IMR-90 (cell line): ENCODE results near the gene PPM1M. TPM values are rescaled to one million over a fixed set of nuclear protein-coding genes. Genes with fewer than 3 reads are reported as not detected.
A peak's percentile ranks its signal among the peaks of the same experiment; 100 is the strongest.

ENCODE experiments used
- ATAC-seq: fragments of 200-7000 bp; cut with Tn5 transposase; 2 replicates; pipeline ENCODE4 v1.9.1; 2020; ENCODE audit warnings: low read depth, mild to moderate bottlenecking, moderate library complexity
- Bru-seq: library from RNA; stranded (reverse); fragments of 400-500 nt; gene quantifications from one replicate; lab custom pipeline; 2021; lab: Mats Ljungman, UMichigan
- BruChase-seq, 2 experiments: library from RNA; stranded (reverse); fragments of 400-500 nt; gene quantifications; one replicate each; lab custom pipeline; 2021; lab: Mats Ljungman, UMichigan
- BruUV-seq: library from RNA; stranded (reverse); fragments of 400-500 nt; replicated peaks from 2 replicates; lab custom pipeline; 2021; lab: Mats Ljungman, UMichigan
- CTCF ChIA-PET: fragments of 300-600 bp; formaldehyde crosslinking; extraction: SDS; loops from one replicate; lab custom pipeline; 2021; ENCODE audit warnings: antibody characterized with exemption; lab: Yijun Ruan, JAX
- POLR2A ChIA-PET: fragments of 300-600 bp; sonication (Branson Sonifier 250); formaldehyde crosslinking; loops from one replicate; lab custom pipeline; 2022; ENCODE audit warnings: antibody characterized with exemption; ENCODE audit not compliant: unreplicated experiment; lab: Charles Lee
- DNase-seq: peaks from one replicate; pipeline ENCODE4 v3.0.0; 2013
- H2AFZ ChIP-seq: replicated peaks from 2 replicates; pipeline ENCODE3; 2013; ENCODE audit warnings: low read length, mild to moderate bottlenecking; ENCODE audit not compliant: poor library complexity
- H2AK5ac ChIP-seq: 2 replicates; pipeline ENCODE4 v1.6.1; 2013; ENCODE audit warnings: low read depth, low read length, inconsistent platforms
- H2AK9ac ChIP-seq: replicated peaks from 2 replicates; pipeline ENCODE3; 2013; ENCODE audit warnings: mild to moderate bottlenecking, low read depth, low read length, moderate library complexity; ENCODE audit not compliant: poor library complexity
- H2BK120ac ChIP-seq: 2 replicates; pipeline ENCODE4 v1.6.1; 2013; ENCODE audit warnings: low read depth, low read length, inconsistent platforms
- H2BK15ac ChIP-seq: 3 replicates; pipeline ENCODE4 v1.6.1; 2013; ENCODE audit warnings: low read depth, low read length, inconsistent platforms
- H2BK20ac ChIP-seq: 2 replicates; pipeline ENCODE4 v1.6.1; 2013; ENCODE audit warnings: low read depth, mild to moderate bottlenecking, inconsistent platforms, low read length, moderate library complexity
- H2BK5ac ChIP-seq: 2 replicates; pipeline ENCODE4 v1.6.1; 2013; ENCODE audit warnings: mild to moderate bottlenecking, low read depth, low read length, inconsistent platforms; ENCODE audit not compliant: poor library complexity, severe bottlenecking
- H3K14ac ChIP-seq: replicated peaks from 2 replicates; pipeline ENCODE4 v1.6.1; 2013; ENCODE audit warnings: low read depth, low read length, inconsistent platforms
- H3K18ac ChIP-seq: 2 replicates; pipeline ENCODE4 v1.6.1; 2013; ENCODE audit warnings: low read depth, low read length, control low read depth
- H3K23ac ChIP-seq: 2 replicates; pipeline ENCODE4 v1.6.1; 2013; ENCODE audit warnings: low read depth, low read length, inconsistent platforms
- H3K27ac ChIP-seq: 2 replicates; pipeline ENCODE4 v1.5.1; 2013; ENCODE audit warnings: mild to moderate bottlenecking, control low read depth, low read length; ENCODE audit not compliant: insufficient read depth
- H3K27me3 ChIP-seq: 2 replicates; pipeline ENCODE4 v1.6.1; 2013; ENCODE audit warnings: low read length; ENCODE audit not compliant: control insufficient read depth, insufficient read depth
- H3K36me3 ChIP-seq: 2 replicates; pipeline ENCODE4 v1.6.1; 2013; ENCODE audit warnings: low read length, mixed read lengths; ENCODE audit not compliant: control insufficient read depth, insufficient read depth
- H3K4ac ChIP-seq: 2 replicates; pipeline ENCODE4 v1.6.1; 2013; ENCODE audit warnings: low read depth, low read length, inconsistent platforms
- H3K4me1 ChIP-seq: 2 replicates; pipeline ENCODE4 v1.6.1; 2013; ENCODE audit warnings: low read length, mixed read lengths; ENCODE audit not compliant: control insufficient read depth, insufficient read depth
- H3K4me2 ChIP-seq: 2 replicates; pipeline ENCODE4 v1.6.1; 2013; ENCODE audit warnings: low read depth, mild to moderate bottlenecking, control low read depth, low read length, moderate library complexity
- H3K4me3 ChIP-seq: 2 replicates; pipeline ENCODE4 v1.5.1; 2013; ENCODE audit warnings: low read depth, mild to moderate bottlenecking, control low read depth, low read length, moderate library complexity; ENCODE audit not compliant: insufficient read depth
- H3K56ac ChIP-seq: 2 replicates; pipeline ENCODE4 v1.6.1; 2013; ENCODE audit warnings: low read length, inconsistent platforms; ENCODE audit not compliant: insufficient read depth; ENCODE audit errors: extremely low read depth
- H3K79me1 ChIP-seq, 2 experiments: 2 replicates each; pipeline ENCODE4 v1.6.1; 2013; ENCODE audit warnings: low read length in 2 of 2, inconsistent platforms in 1 of 2, low read depth in 1 of 2
- H3K9ac ChIP-seq: 2 replicates; pipeline ENCODE4 v1.6.1; 2013; ENCODE audit warnings: low read depth, low read length, control low read depth
- H3K9me1 ChIP-seq: 2 replicates; pipeline ENCODE4 v1.6.1; 2013; ENCODE audit warnings: low read length, inconsistent platforms; ENCODE audit not compliant: insufficient read depth
- H3K9me3 ChIP-seq: 2 replicates; pipeline ENCODE4 v1.6.1; 2013; ENCODE audit warnings: low read length; ENCODE audit not compliant: control insufficient read depth, insufficient read depth
- H4K20me1 ChIP-seq: 2 replicates; pipeline ENCODE4 v1.6.1; 2013; ENCODE audit warnings: low read length, inconsistent platforms; ENCODE audit not compliant: insufficient read depth
- H4K5ac ChIP-seq: 2 replicates; pipeline ENCODE4 v1.6.1; 2013; ENCODE audit warnings: mild to moderate bottlenecking, low read depth, low read length, control low read depth
- H4K8ac ChIP-seq, 2 experiments: 2 replicates each; pipeline ENCODE4 v1.6.1; 2013; ENCODE audit warnings: low read depth in 2 of 2, low read length in 2 of 2, control low read depth in 1 of 2, inconsistent platforms in 1 of 2
- H4K91ac ChIP-seq: 2 replicates; pipeline ENCODE4 v1.6.1; 2013; ENCODE audit warnings: low read depth, low read length, inconsistent platforms; ENCODE audit not compliant: insufficient read depth
- BHLHE40 ChIP-seq: fragments of 150-350 bp; IDR thresholded peaks from 2 replicates; pipeline ENCODE4 v1.6.1; 2016; ENCODE audit warnings: mild to moderate bottlenecking, low read depth, low read length
- CTCF ChIP-seq: conservative IDR thresholded peaks from 2 replicates; pipeline ENCODE4 v1.5.1; 2012; ENCODE audit warnings: mild to moderate bottlenecking, low read depth, low read length, improper control_type of control experiment
- MAZ ChIP-seq: IDR thresholded peaks from 2 replicates; pipeline ENCODE4 v1.6.1; 2012; ENCODE audit warnings: low read depth, mild to moderate bottlenecking, low read length, improper control_type of control experiment, moderate library complexity, borderline replicate concordance
- MXI1 ChIP-seq: IDR thresholded peaks from 2 replicates; pipeline ENCODE4 v1.6.1; 2012; ENCODE audit warnings: low read depth, mild to moderate bottlenecking, low read length, moderate library complexity, borderline replicate concordance
- POLR2A ChIP-seq: IDR thresholded peaks from 2 replicates; pipeline ENCODE4 v1.6.1; 2012; ENCODE audit warnings: mild to moderate bottlenecking, low read depth, low read length
- RCOR1 ChIP-seq: IDR thresholded peaks from 2 replicates; pipeline ENCODE4 v1.6.1; 2012; ENCODE audit warnings: mild to moderate bottlenecking, low read length, improper control_type of control experiment; ENCODE audit not compliant: insufficient replicate concordance
- SMC3 ChIP-seq: fragments of 150-350 bp; IDR thresholded peaks from 2 replicates; pipeline ENCODE4 v1.6.1; 2016; ENCODE audit warnings: low read depth, mild to moderate bottlenecking, antibody characterized with exemption, low read length, moderate library complexity
- USF2 ChIP-seq: fragments of 150-350 bp; IDR thresholded peaks from 2 replicates; pipeline ENCODE4 v1.6.1; 2017; ENCODE audit warnings: mild to moderate bottlenecking, antibody characterized with exemption, low read length, low read depth
- WGBS, 2 experiments: methylation state at CpG; one replicate each; pipeline versions ENCODE4 v1.1.5 to v1.1.7; 2013; ENCODE audit warnings: missing lambda C conversion rate in 2 of 2; ENCODE audit not compliant: insufficient read length in 1 of 2; ENCODE audit errors: extremely low coverage in 2 of 2; 5-methylcytosine and 5-hydroxymethylcytosine counted together
- dilution Hi-C: fragments of 300-500 bp; cut with HindIII; formaldehyde crosslinking; loops from one replicate; pipeline ENCODE4 v1.14.3; 2018; ENCODE audit warnings: low sequenced_read_pairs; ENCODE audit not compliant: unreplicated experiment
- in situ Hi-C: fragments of 300-500 bp; cut with MboI; formaldehyde crosslinking; loops from 3 replicates; pipeline ENCODE4 v1.14.3; 2019; ENCODE audit warnings: low sequenced_read_pairs, inconsistent platforms, mixed read lengths
- intact Hi-C: fragments of 100-400 bp; cut with micrococcal nuclease; formaldehyde crosslinking; loops from 2 replicates; pipeline ENCODE4 v1.10.0; 2022
- long read RNA-seq: library from polyadenylated mRNA; unstranded; transcript quantifications from one replicate; pipeline ENCODE4 v2.0.0, GENCODE V29; 2021; ENCODE audit not compliant: unreplicated experiment
- polyA plus RNA-seq, 3 experiments: library from polyadenylated mRNA; depleted of rRNA; stranded (reverse); fragments of >200 nt; gene quantifications; 2 replicates each; pipeline ENCODE4 v1.2.3, GENCODE V29; 2012; ENCODE audit warnings: low replicate concordance in 1 of 3
- total RNA-seq: library from RNA; depleted of rRNA; stranded (reverse); fragments of >200 nt; gene quantifications from 2 replicates; pipeline ENCODE4 v1.2.3, GENCODE V29; 2012; rRNA removed

Gene PPM1M
- total RNA-seq (12.2 and 13.1 TPM in 2 replicates), polyA plus RNA-seq (2012; rRNA removed) (15.4 and 18.1 TPM in 2 replicates), Bru-seq, nascent RNA (percentile 43 among the genes with signal in this experiment), BruChase-seq, experiment 1, labeled RNA remaining after a 6-hour chase (percentile 52 among the genes with signal in this experiment), BruChase-seq, experiment 2, labeled RNA remaining after a 2-hour chase (percentile 46 among the genes with signal in this experiment)
- polyA plus RNA-seq (2012; cell fraction: cytosol; rRNA removed): 12.1 and 14.9 TPM in 2 replicates
- polyA plus RNA-seq (2012; cell fraction: nucleus; rRNA removed; ENCODE audit: low replicate concordance): 51.7 and 53.1 TPM in 2 replicates
- long read RNA-seq, transcript PPM1M-202 (10 exons, 2,193 nt): major isoform, 35 of 54 reads
- long read RNA-seq, partial matches to known transcripts: 5 of 54 reads
- long read RNA-seq, other reads (novel, unspliced or antisense): 14 of 54 reads

- Histone ChIP-seq H2AK5ac (peak within 1 kb of the TSS; percentile 96), H3K4me1 (peaks cover 22% of the 10 kb centered on the region), H3K36me3 (peaks cover 22% of the 10 kb centered on the region), H2AK9ac (peak within 1 kb of the TSS; percentile 82), H3K56ac (peak within 1 kb of the TSS; percentile 48; the same call in 1 of the 2 replicates), H4K8ac (peak within 1 kb of the TSS; percentile 95 to 98), H3K79me1 (peaks cover 12 to 68% of the 10 kb centered on the region in 2 experiments), H3K18ac (peak within 1 kb of the TSS; percentile 65), H3K9me3 (0 out of 2 replicates have a peak, but pooled peaks cover 1% of the 10 kb centered on the region), H2BK5ac (peak within 1 kb of the TSS; percentile 32), H2BK20ac (peak within 1 kb of the TSS; percentile 30; the same call in 1 of the 2 replicates), H3K27me3 (no peaks in the 10 kb centered on the region), H4K20me1 (peaks cover 12% of the 10 kb centered on the region; the same call in 1 of the 2 replicates), H3K27ac (peak within 1 kb of the TSS; percentile 48), H4K5ac (peak within 1 kb of the TSS; percentile 81), H3K14ac (peak within 1 kb of the TSS; percentile 98), H3K23ac (peak within 1 kb of the TSS; percentile 91), H2AFZ (peak within 1 kb of the TSS; percentile 99), H3K4me2 (peak within 1 kb of the TSS; percentile 89), H3K4me3 (peak within 1 kb of the TSS; percentile 70), H3K9me1 (peaks cover 37% of the 10 kb centered on the region), H2BK15ac (peak within 1 kb of the TSS; percentile 51; the same call in 1 of the 3 replicates), H3K4ac (peak within 1 kb of the TSS; percentile 95), H4K91ac (peak within 1 kb of the TSS; percentile 85), H3K9ac (peak within 1 kb of the TSS; percentile 80), H2BK120ac (peak within 1 kb of the TSS; percentile 76)
- intact Hi-C loops (no loop called here), dilution Hi-C loops (no loop called here), in situ Hi-C loops (no loop called here)
- ChIA-PET POLR2A (interaction anchor here (1.1 kb wide), 1 partner anchor 14 kb away, joined by 3 read pairs; no protein-coding TSS in a partner anchor), CTCF (interaction anchor here (1.2 kb wide), 1 partner anchor 13 kb away, joined by 3 read pairs; no protein-coding TSS in a partner anchor)
- DNase-seq: peak; percentile 31
- ATAC-seq: peak; percentile 71
- WGBS, 2 experiments: 14% methylated on average over 35 of the region's 98 CpGs; no CpG with 5 or more reads in 1 of the 2 experiments
- BruUV-seq: no TSS peak
- TF ChIP-seq CTCF (no peak), RCOR1 (no peak), POLR2A (no peak), USF2 (no peak), BHLHE40 (peak; percentile 83), MAZ (0 out of 2 replicates have a peak, but pooled peaks have one; percentile 27), MXI1 (0 out of 2 replicates have a peak, but pooled peaks have one; percentile 37), SMC3 (no peak)
These were observed at the start of gene PPM1M for GRCh38 chr3:52245322-52246263. Gene PPM1M, plus strand, starts transcription at chr3:52245759. Its CDS starts 66 bp downstream, at chr3:52245825.
